ENCODE data around the gene TTC27. TPM values are rescaled to one million over a fixed set of nuclear protein-coding genes. Genes with fewer than 3 reads are reported as not detected.
A peak's percentile ranks its signal among the peaks of the same experiment; 100 is the strongest.

Gene TTC27
- total and polyA plus RNA-seq, 4 donors: 3.5 to 13.5 (median 6.3) TPM

DNA sequence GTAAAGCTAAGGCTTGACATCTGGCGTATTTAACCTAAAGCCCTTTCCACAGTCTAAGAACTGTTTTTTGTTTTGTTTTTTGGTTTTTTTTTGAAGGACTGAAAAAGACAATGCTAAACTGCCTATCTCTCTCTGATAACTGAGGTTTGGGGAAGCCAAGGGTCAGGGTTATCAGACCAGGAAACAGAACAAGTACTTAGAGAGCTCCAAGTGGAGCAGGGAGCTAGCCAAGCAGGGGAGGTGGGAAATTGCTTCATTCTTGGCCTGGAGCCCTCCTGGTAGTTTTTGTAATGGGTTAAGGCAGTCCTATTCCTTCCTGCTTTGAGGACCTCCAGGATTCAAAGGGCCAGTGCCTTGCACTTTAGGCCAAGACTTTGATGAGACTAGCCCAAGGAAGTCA, 164.6 kb downstream of the TTC27 start:
- TF ChIP-seq NR2F2 (IDR thresholded peaks at IDR 0.05) (peak; percentile 98), YY1 (IDR thresholded peaks at IDR 0.05) (no peak)
- 83% methylated on average over 1 of the region's 1 CpG for WGBS
- Histone ChIP-seq H3K36me3 (ENCODE audit: control insufficient read depth in 4 of 4, insufficient read depth in 3 of 4, low read depth in 1 of 4, low read length in 3 of 4) (no peaks in the 10 kb centered on the region), H3K27me3 (ENCODE audit: control insufficient read depth in 4 of 4, insufficient read depth in 4 of 4, low read length in 3 of 4) (no peaks in the 10 kb centered on the region), H3K9ac (ENCODE audit: low read depth in 1 of 2, low read length in 2 of 2) (no peak overlapping the region), H3K4me3 (ENCODE audit: low read depth in 1 of 3, low read length in 3 of 3) (no peak overlapping the region), H3K27ac (ENCODE audit: low read depth in 1 of 2, low read length in 2 of 2) (no peak overlapping the region), H3K4me1 (ENCODE audit: control insufficient read depth in 4 of 4, insufficient read depth in 4 of 4, low read length in 3 of 4) (no peaks in the 10 kb centered on the region), H3K9me3 (ENCODE audit: control insufficient read depth in 4 of 4, low read length in 3 of 4) (no peaks in the 10 kb centered on the region)
- DNase-seq (ENCODE audit: low spot score): no peak

DNA sequence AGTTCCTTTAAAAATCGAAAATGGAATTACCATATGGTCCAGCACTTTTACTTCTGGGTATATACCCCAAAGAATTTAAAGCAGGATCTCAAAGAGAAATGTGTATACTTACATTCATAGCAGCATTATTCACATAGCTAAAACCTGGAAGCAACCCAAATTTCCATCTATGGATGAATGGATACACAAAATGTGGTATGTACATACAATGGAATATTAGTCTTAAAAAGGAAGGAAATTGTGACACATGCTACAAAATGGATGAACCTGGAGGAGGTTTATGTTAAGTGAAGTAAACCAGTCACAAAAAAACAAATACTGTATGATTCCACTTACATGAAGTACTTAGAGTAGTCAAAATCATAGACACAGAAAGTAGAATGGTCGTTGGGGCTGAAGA, 171.0 kb downstream of the TTC27 start:
- no peak for DNase-seq (ENCODE audit: low spot score)
- no peaks in the 10 kb centered on the region for H3K27me3 ChIP-seq (ENCODE audit: control insufficient read depth in 4 of 4, insufficient read depth in 4 of 4, low read length in 3 of 4)
- H3K9me3 ChIP-seq (ENCODE audit: control insufficient read depth in 4 of 4, low read length in 3 of 4): no peaks in the 10 kb centered on the region
- H3K9ac ChIP-seq (ENCODE audit: low read depth in 1 of 2, low read length in 2 of 2): no peak overlapping the region
- no peaks in the 10 kb centered on the region for H3K4me1 ChIP-seq (ENCODE audit: control insufficient read depth in 4 of 4, insufficient read depth in 4 of 4, low read length in 3 of 4)
- H3K27ac ChIP-seq (ENCODE audit: low read depth in 1 of 2, low read length in 2 of 2): no peak overlapping the region
- H3K4me3 ChIP-seq (ENCODE audit: low read depth in 1 of 3, low read length in 3 of 3): no peak overlapping the region
- peaks cover 0 to 3% (median 0%) of the 10 kb centered on the region in 4 donors for H3K36me3 ChIP-seq (ENCODE audit: control insufficient read depth in 4 of 4, insufficient read depth in 3 of 4, low read depth in 1 of 4, low read length in 3 of 4)
- WGBS: 96% methylated on average over 2 of the region's 2 CpGs
- TF ChIP-seq EGR1 (IDR thresholded peaks at IDR 0.05; ENCODE audit: low read depth in 2 of 2) (no peak), RAD21 (IDR thresholded peaks at IDR 0.05) (no peak), YY1 (IDR thresholded peaks at IDR 0.05) (no peak), SP1 (IDR thresholded peaks at IDR 0.05) (no peak), RXRA (IDR thresholded peaks at IDR 0.05) (no peak), FOXA1 (IDR thresholded peaks at IDR 0.05) (no peak), GABPA (IDR thresholded peaks at IDR 0.05 in 1 of 2, conservative IDR thresholded peaks at IDR 0.05 in 1 of 2) (no peak), TAF1 (conservative IDR thresholded peaks at IDR 0.05) (no peak), HNF4G (IDR thresholded peaks at IDR 0.05) (no peak), FOXA2 (IDR thresholded peaks at IDR 0.05) (no peak)
- TF ChIP-seq, protein P1, sequence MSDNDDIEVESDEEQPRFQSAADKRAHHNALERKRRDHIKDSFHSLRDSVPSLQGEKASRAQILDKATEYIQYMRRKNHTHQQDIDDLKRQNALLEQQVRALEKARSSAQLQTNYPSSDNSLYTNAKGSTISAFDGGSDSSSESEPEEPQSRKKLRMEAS (IDR thresholded peaks at IDR 0.05): no peak
- TF ChIP-seq, protein P2, sequence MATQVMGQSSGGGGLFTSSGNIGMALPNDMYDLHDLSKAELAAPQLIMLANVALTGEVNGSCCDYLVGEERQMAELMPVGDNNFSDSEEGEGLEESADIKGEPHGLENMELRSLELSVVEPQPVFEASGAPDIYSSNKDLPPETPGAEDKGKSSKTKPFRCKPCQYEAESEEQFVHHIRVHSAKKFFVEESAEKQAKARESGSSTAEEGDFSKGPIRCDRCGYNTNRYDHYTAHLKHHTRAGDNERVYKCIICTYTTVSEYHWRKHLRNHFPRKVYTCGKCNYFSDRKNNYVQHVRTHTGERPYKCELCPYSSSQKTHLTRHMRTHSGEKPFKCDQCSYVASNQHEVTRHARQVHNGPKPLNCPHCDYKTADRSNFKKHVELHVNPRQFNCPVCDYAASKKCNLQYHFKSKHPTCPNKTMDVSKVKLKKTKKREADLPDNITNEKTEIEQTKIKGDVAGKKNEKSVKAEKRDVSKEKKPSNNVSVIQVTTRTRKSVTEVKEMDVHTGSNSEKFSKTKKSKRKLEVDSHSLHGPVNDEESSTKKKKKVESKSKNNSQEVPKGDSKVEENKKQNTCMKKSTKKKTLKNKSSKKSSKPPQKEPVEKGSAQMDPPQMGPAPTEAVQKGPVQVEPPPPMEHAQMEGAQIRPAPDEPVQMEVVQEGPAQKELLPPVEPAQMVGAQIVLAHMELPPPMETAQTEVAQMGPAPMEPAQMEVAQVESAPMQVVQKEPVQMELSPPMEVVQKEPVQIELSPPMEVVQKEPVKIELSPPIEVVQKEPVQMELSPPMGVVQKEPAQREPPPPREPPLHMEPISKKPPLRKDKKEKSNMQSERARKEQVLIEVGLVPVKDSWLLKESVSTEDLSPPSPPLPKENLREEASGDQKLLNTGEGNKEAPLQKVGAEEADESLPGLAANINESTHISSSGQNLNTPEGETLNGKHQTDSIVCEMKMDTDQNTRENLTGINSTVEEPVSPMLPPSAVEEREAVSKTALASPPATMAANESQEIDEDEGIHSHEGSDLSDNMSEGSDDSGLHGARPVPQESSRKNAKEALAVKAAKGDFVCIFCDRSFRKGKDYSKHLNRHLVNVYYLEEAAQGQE (IDR thresholded peaks at IDR 0.05): no peak
- TF ChIP-seq, protein P3, sequence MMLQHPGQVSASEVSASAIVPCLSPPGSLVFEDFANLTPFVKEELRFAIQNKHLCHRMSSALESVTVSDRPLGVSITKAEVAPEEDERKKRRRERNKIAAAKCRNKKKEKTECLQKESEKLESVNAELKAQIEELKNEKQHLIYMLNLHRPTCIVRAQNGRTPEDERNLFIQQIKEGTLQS (IDR thresholded peaks at IDR 0.05): no peak

GRCh38 chr2:32801741-32802140, 173.9 kb downstream of the TTC27 start:
- no peak overlapping the region for H3K4me3 ChIP-seq (ENCODE audit: low read depth in 1 of 3, low read length in 3 of 3)
- TF ChIP-seq RXRA (IDR thresholded peaks at IDR 0.05): no peak
- no peak for TF ChIP-seq EGR1 (IDR thresholded peaks at IDR 0.05; ENCODE audit: low read depth in 2 of 2)
- TF ChIP-seq SP1 (IDR thresholded peaks at IDR 0.05): no peak
- no peak for TF ChIP-seq TAF1 (conservative IDR thresholded peaks at IDR 0.05)
- TF ChIP-seq, protein P1 (IDR thresholded peaks at IDR 0.05): no peak
- TF ChIP-seq, protein P3 (IDR thresholded peaks at IDR 0.05): no peak
- no peak for TF ChIP-seq GABPA (IDR thresholded peaks at IDR 0.05 in 1 of 2, conservative IDR thresholded peaks at IDR 0.05 in 1 of 2)
- no peak for TF ChIP-seq HNF4A (conservative IDR thresholded peaks at IDR 0.05)
- no peak for TF ChIP-seq YY1 (IDR thresholded peaks at IDR 0.05)
- TF ChIP-seq NR2F2 (IDR thresholded peaks at IDR 0.05): no peak
- TF ChIP-seq, protein P4, sequence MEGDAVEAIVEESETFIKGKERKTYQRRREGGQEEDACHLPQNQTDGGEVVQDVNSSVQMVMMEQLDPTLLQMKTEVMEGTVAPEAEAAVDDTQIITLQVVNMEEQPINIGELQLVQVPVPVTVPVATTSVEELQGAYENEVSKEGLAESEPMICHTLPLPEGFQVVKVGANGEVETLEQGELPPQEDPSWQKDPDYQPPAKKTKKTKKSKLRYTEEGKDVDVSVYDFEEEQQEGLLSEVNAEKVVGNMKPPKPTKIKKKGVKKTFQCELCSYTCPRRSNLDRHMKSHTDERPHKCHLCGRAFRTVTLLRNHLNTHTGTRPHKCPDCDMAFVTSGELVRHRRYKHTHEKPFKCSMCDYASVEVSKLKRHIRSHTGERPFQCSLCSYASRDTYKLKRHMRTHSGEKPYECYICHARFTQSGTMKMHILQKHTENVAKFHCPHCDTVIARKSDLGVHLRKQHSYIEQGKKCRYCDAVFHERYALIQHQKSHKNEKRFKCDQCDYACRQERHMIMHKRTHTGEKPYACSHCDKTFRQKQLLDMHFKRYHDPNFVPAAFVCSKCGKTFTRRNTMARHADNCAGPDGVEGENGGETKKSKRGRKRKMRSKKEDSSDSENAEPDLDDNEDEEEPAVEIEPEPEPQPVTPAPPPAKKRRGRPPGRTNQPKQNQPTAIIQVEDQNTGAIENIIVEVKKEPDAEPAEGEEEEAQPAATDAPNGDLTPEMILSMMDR (IDR thresholded peaks at IDR 0.05; ENCODE audit: low read depth, low read length, missing input control): no peak
- no peak for TF ChIP-seq FOXA1 (IDR thresholded peaks at IDR 0.05)
- TF ChIP-seq RAD21 (IDR thresholded peaks at IDR 0.05): no peak
- TF ChIP-seq FOXA2 (IDR thresholded peaks at IDR 0.05): no peak
- TF ChIP-seq, protein P5, sequence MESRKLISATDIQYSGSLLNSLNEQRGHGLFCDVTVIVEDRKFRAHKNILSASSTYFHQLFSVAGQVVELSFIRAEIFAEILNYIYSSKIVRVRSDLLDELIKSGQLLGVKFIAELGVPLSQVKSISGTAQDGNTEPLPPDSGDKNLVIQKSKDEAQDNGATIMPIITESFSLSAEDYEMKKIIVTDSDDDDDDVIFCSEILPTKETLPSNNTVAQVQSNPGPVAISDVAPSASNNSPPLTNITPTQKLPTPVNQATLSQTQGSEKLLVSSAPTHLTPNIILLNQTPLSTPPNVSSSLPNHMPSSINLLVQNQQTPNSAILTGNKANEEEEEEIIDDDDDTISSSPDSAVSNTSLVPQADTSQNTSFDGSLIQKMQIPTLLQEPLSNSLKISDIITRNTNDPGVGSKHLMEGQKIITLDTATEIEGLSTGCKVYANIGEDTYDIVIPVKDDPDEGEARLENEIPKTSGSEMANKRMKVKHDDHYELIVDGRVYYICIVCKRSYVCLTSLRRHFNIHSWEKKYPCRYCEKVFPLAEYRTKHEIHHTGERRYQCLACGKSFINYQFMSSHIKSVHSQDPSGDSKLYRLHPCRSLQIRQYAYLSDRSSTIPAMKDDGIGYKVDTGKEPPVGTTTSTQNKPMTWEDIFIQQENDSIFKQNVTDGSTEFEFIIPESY (IDR thresholded peaks at IDR 0.05): no peak
- TF ChIP-seq JUND (IDR thresholded peaks at IDR 0.05): no peak
- WGBS: 97% methylated on average over 3 of the region's 3 CpGs

More at GRCh38 chr2:32801741-32802140, 173.9 kb downstream of the TTC27 start:
- Histone ChIP-seq H3K36me3 (ENCODE audit: control insufficient read depth in 4 of 4, insufficient read depth in 3 of 4, low read depth in 1 of 4, low read length in 3 of 4) (peaks cover 0 to 3% (median 0%) of the 10 kb centered on the region in 4 donors), H3K27me3 (ENCODE audit: control insufficient read depth in 4 of 4, insufficient read depth in 4 of 4, low read length in 3 of 4) (no peaks in the 10 kb centered on the region), H3K9me3 (ENCODE audit: control insufficient read depth in 4 of 4, low read length in 3 of 4) (no peaks in the 10 kb centered on the region), H3K9ac (ENCODE audit: low read depth in 1 of 2, low read length in 2 of 2) (no peak overlapping the region), H3K4me1 (ENCODE audit: control insufficient read depth in 4 of 4, insufficient read depth in 4 of 4, low read length in 3 of 4) (no peaks in the 10 kb centered on the region), H3K27ac (ENCODE audit: low read depth in 1 of 2, low read length in 2 of 2) (no peak overlapping the region)
- DNase-seq (ENCODE audit: low spot score): no peak

Data from liver (tissue), 9 donors.